SU-DHL-6 (cell line): ENCODE data around the gene MXD1.

Experiments used
- H2AFZ ChIP-seq: fragments of 200-600 bp; sonication (generic); 2 replicates; pipeline ENCODE4 v1.6.1; 2014; ENCODE audit warnings: low read depth, mild to moderate bottlenecking, moderate library complexity, mixed read lengths, antibody characterized with exemption, low read length; ENCODE audit not compliant: severe bottlenecking
- H3F3A ChIP-seq: fragments of 200-600 bp; shearing (Covaris generic); 2 replicates; pipeline ENCODE4 v1.6.0; 2016; ENCODE audit warnings: antibody characterized with exemption, mild to moderate bottlenecking; ENCODE audit not compliant: insufficient read depth
- H3K27ac ChIP-seq: fragments of 200-600 bp; sonication (generic); 2 replicates; pipeline ENCODE4 v1.5.1; 2016; ENCODE audit warnings: low read depth, mild to moderate bottlenecking, low read length, moderate library complexity, mixed read lengths
- H3K27me3 ChIP-seq: fragments of 200-600 bp; sonication (generic), shearing (Covaris generic); 2 replicates; pipeline ENCODE4 v1.6.0; 2014; ENCODE audit warnings: mild to moderate bottlenecking, low read length
- H3K36me3 ChIP-seq: fragments of 200-600 bp; sonication (generic); 2 replicates; pipeline ENCODE4 v1.6.1; 2014; ENCODE audit warnings: mild to moderate bottlenecking, low read length, mixed read lengths
- H3K4me2 ChIP-seq: fragments of 300-600, 200-600 bp; shearing (Covaris generic), sonication (generic); 2 replicates; pipeline ENCODE4 v1.6.0; 2014; ENCODE audit warnings: low read length, low read depth, mild to moderate bottlenecking; ENCODE audit not compliant: poor library complexity, severe bottlenecking
- H3K4me3 ChIP-seq: fragments of 200-600 bp; sonication (generic); 2 replicates; pipeline ENCODE4 v1.5.1; 2014; ENCODE audit warnings: antibody characterized with exemption, low read length, mild to moderate bottlenecking, mixed read lengths; ENCODE audit not compliant: insufficient read depth, poor library complexity, severe bottlenecking
- H3K79me2 ChIP-seq: fragments of 200-600 bp; sonication (generic); 2 replicates; pipeline ENCODE4 v1.6.1; 2014; ENCODE audit warnings: mild to moderate bottlenecking, low read length, moderate library complexity; ENCODE audit not compliant: insufficient read depth
- H3K9ac ChIP-seq: fragments of 200-600 bp; sonication (generic); 2 replicates; pipeline ENCODE4 v1.7.0; 2014; ENCODE audit warnings: mild to moderate bottlenecking, low read length
- H3K9me2 ChIP-seq: fragments of 200-600 bp; sonication (generic); replicated peaks from 2 replicates; pipeline ENCODE4 v1.6.1; 2014; ENCODE audit warnings: low read length; ENCODE audit not compliant: insufficient read depth
- H3K9me3 ChIP-seq: fragments of 200-600 bp; sonication (generic); 2 replicates; pipeline ENCODE4 v1.6.1; 2014; ENCODE audit warnings: low read length, mixed read lengths; ENCODE audit not compliant: insufficient read depth
- H4K20me1 ChIP-seq: fragments of 200-600 bp; sonication (generic); 2 replicates; pipeline ENCODE4 v1.6.1; 2014; ENCODE audit warnings: low read depth, mild to moderate bottlenecking, antibody characterized with exemption, low read length, moderate library complexity, mixed read lengths
- EZH2phosphoT487 ChIP-seq: fragments of 200-600 bp; sonication (generic), shearing (Covaris generic); conservative IDR thresholded peaks from 2 replicates; pipeline ENCODE4 v1.6.1; 2018; ENCODE audit warnings: mild to moderate bottlenecking, antibody characterized with exemption, low read length, moderate library complexity, mixed read lengths
- TF ChIP-seq, protein P1 (sequence below): fragments of 200-600 bp; sonication (generic); IDR thresholded peaks from one replicate; pipeline ENCODE4 v1.5.1; 2017; ENCODE audit warnings: antibody characterized with exemption, mild to moderate bottlenecking, low read length, moderate library complexity; ENCODE audit not compliant: insufficient read depth, poor library complexity, severe bottlenecking

MXD1 gene

DNA sequence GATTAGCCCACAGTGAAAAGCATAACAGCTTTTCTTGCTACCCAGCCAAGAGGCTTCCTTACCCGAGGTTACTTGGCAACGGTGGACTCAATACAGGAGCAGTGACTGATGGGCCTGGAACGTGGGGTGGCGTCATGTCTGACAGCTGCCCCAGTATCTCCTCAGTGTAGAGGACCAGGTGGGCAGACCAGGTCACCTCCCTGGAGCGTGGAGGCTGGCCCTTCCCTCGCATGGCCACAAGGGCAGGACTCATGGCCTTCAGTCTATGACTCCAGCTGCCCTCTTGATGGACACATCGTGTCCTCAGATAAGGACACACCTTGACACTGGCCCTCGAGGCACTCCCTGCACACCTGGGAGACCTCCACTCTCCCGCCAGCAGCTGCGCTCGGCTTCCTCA lies 40.1 kb downstream of the MXD1 start:
- Histone ChIP-seq H3K36me3 (no peaks in the 10 kb centered on the region), H3K27ac (no peak overlapping the region), H3K27me3 (no peaks in the 10 kb centered on the region), H4K20me1 (no peaks in the 10 kb centered on the region), H3K79me2 (no peaks in the 10 kb centered on the region), H3K4me3 (no peak overlapping the region), H3K4me2 (no peak overlapping the region), H2AFZ (no peak overlapping the region), H3F3A (no peaks in the 10 kb centered on the region), H3K9ac (no peak overlapping the region), H3K9me2 (no peaks in the 10 kb centered on the region), H3K9me3 (no peaks in the 10 kb centered on the region)
- TF ChIP-seq, protein P1, sequence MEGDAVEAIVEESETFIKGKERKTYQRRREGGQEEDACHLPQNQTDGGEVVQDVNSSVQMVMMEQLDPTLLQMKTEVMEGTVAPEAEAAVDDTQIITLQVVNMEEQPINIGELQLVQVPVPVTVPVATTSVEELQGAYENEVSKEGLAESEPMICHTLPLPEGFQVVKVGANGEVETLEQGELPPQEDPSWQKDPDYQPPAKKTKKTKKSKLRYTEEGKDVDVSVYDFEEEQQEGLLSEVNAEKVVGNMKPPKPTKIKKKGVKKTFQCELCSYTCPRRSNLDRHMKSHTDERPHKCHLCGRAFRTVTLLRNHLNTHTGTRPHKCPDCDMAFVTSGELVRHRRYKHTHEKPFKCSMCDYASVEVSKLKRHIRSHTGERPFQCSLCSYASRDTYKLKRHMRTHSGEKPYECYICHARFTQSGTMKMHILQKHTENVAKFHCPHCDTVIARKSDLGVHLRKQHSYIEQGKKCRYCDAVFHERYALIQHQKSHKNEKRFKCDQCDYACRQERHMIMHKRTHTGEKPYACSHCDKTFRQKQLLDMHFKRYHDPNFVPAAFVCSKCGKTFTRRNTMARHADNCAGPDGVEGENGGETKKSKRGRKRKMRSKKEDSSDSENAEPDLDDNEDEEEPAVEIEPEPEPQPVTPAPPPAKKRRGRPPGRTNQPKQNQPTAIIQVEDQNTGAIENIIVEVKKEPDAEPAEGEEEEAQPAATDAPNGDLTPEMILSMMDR = no peak
- no peak for TF ChIP-seq EZH2phosphoT487

DNA sequence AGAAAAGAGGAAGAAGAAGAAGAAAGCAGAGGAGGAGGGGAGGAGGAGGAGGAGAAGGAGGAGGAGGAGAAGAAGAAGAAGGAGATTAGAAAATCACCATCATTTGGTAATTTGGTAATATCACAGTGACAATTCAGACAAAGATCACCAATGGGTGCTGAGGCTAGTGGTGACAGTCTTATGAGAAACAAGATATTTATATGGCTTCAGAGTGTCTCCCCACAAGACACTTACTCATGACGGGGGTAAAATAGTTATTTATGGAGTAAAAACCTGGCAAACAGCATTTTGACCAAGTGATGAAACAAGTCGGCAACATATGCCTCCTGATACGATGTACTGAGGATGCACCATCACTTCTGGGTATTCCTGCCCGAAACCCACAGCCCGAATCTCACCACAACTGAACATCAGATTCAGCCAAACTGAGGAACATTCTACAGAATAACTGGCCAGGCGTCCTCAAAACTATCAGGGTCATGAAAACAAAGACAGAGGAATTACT lies 41.6 kb downstream of the MXD1 start:
- no peaks in the 10 kb centered on the region for H3K9me2 ChIP-seq
- no peaks in the 10 kb centered on the region for H3F3A ChIP-seq
- no peaks in the 10 kb centered on the region for H3K79me2 ChIP-seq
- H3K4me2 ChIP-seq = no peak overlapping the region
- TF ChIP-seq, protein P1 = no peak
- TF ChIP-seq EZH2phosphoT487 = no peak
- H3K36me3 ChIP-seq = no peaks in the 10 kb centered on the region
- no peak overlapping the region for H3K4me3 ChIP-seq
- no peak overlapping the region for H2AFZ ChIP-seq
- no peaks in the 10 kb centered on the region for H3K9me3 ChIP-seq
- no peaks in the 10 kb centered on the region for H3K27me3 ChIP-seq
- H3K27ac ChIP-seq = no peak overlapping the region
- H3K9ac ChIP-seq = no peak overlapping the region
- no peaks in the 10 kb centered on the region for H4K20me1 ChIP-seq

DNA sequence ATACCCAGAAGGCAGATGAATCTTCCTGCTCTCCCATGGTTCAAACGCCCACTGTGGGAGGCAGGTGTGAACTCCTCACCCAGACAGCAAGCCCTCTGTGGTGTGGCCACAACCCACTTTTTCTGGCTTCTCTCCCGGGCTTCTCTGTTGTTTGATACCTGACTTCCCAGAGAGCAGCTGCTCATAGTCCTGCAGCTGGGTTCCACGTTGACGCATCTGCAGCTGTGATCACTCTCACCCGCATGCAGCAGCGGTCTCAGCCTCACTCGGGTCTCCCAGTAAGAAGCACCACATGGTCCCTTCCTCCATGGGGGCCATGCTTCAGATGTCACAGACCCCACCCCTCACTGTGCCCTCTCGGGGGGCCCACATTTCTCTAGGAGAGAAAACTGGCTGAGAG lies 43.1 kb downstream of the MXD1 start:
- Histone ChIP-seq H3K4me2 (no peak overlapping the region), H3K27ac (no peak overlapping the region), H3K79me2 (no peaks in the 10 kb centered on the region), H3K36me3 (no peaks in the 10 kb centered on the region), H2AFZ (no peak overlapping the region), H3F3A (no peaks in the 10 kb centered on the region), H3K4me3 (no peak overlapping the region), H4K20me1 (no peaks in the 10 kb centered on the region), H3K9me3 (no peaks in the 10 kb centered on the region), H3K27me3 (no peaks in the 10 kb centered on the region), H3K9me2 (no peaks in the 10 kb centered on the region), H3K9ac (no peak overlapping the region)
- TF ChIP-seq, protein P1 = no peak
- TF ChIP-seq EZH2phosphoT487 = no peak
